ENCODE data around the gene SLC30A2.

GRCh38 chr1:26072305-26072704, 26.4 kb upstream of the SLC30A2 start:
- TF ChIP-seq POLR2A (IDR thresholded peaks at IDR 0.05), result no peak
- TF ChIP-seq CTCF (IDR thresholded peaks at IDR 0.05), result no peak

All from heart left ventricle (tissue), 13 donors.